UCSD-AML1 (cell line): Measurements from ENCODE around the gene DNAH5.

ENCODE experiments used
- DNase-seq: peaks from one replicate; lab custom pipeline; 2025; ENCODE audit not compliant: unreplicated experiment; lab: John Stamatoyannopoulos, UW

DNAH5 gene

DNA sequence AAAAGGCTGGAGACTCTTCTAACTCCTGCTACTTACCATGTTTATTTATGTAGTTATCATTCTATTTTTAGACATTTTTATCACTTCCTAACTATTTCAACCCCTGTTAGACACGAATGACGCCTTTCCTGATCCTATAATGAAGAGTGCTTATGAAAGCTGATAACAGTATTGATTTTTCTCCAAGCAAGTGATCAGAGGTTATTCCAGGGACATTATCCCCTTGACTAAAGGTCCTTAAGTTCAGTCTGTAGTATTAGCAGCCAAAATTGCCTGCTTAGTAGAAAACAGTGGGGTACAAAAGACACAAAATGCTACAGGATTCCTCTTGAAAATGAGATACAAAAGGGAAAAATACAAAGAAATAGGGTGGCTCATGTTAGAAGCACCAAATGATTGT, 235.6 kb downstream of the DNAH5 start:
- no peak for DNase-seq

DNA sequence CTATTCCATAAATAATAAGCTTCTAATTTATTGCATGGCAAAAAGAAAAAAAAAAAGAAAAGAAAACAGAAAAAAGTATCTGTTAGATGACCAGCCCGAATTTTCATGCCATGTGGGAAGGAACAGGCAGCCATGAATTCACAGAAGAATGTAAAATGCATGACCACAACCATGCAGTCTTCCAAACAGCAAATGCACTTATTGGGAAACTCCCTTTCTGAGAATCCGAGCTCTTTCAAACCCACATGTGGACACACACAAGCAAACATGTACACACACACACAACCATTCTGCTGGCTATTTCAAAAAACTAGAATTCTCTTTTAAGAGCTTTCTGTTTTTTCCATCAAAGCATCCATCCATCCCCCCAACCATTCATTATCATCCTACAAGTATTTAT, 236.1 kb downstream of the DNAH5 start:
- DNase-seq: no peak

DNA sequence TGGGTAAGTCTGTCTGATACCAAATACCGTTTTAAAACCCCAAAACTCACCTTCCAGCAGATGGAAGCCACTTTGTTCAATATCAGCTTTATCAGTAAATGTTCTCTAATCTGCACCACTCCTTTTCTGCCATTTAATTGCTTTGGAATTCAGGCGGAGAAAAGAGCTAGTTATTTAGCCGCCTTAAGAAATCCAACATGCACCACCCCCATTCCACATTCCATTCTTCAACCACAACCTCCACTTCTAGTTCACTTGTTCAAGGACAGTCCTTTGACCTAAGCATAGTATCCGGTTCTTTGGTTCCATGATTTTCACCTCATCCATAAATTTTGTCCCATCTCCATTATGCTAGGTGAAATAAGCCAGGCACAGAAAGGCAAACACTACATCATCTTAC, 240.1 kb downstream of the DNAH5 start:
- no peak for DNase-seq

DNA sequence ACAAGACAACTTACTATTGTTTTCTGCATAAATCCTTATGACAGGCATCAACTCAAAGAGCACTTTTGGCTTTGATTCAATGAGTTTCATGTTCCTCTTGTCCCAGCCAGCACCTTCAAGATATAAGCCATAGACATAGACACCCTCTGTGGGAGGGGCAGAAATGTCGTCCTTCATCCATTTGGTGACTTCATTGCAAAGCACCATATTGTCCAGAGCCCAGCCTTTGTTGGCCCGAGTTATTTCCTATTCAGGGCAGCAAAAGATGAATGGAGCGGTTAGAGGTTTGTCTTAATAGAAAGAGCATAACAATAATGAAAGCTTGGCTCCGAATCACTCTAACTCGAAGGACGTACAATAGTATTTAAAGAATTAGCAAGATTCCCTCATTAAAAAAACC, 243.9 kb downstream of the DNAH5 start:
- no peak for DNase-seq

DNA sequence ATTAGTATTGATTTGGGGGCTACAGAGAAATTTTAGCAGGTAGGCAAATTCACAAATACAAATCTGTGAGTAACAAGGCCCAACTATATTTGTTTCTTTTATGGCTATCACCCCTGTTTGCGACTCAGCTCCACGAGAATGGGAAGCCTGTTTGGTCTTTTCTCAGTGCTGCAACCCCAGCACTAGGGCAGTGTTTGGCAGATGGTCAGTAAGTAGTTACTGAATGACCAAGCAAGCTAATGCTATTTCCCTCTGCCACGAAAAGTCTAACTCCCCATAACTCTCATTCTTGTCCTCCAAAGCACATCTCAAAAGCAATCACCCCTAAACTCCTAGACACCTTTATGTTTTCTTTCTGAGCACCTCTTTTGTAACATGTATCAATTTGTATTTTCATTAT, 245.6 kb downstream of the DNAH5 start:
- no peak for DNase-seq

DNA sequence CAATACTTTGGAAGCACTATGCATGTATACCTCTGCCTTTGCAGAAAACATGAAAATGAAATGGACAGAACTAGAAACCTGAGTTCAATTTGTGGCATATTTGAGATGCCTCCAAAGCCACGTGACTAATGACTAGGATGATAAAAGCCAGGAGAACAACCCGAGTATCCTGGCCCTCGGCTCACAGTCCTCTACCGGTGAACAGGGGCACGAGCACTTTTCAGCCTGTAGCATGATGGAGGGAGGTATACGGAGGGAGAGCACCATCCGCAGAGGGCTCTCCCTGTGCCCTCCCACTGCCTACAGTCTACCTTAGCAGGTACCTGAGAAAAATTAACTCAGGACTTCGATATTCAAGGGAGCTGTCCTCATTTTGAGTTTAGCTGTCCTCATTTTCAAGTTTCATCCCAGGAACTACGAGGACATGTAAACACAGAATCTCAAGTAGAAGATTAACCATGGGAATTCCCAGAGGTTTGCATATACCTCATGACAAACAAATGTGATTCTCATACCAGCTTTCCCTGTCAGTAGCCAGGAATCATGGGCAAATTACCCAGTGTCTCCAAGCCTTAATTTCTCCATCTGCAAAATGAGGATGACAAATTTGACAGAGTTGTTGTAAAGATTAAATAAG, 249.3 kb downstream of the DNAH5 start:
- no peak for DNase-seq

- DNase-seq: no peak
These were observed 252.3 kb downstream of the DNAH5 start for GRCh38 chr5:13692172-13692571.

DNA sequence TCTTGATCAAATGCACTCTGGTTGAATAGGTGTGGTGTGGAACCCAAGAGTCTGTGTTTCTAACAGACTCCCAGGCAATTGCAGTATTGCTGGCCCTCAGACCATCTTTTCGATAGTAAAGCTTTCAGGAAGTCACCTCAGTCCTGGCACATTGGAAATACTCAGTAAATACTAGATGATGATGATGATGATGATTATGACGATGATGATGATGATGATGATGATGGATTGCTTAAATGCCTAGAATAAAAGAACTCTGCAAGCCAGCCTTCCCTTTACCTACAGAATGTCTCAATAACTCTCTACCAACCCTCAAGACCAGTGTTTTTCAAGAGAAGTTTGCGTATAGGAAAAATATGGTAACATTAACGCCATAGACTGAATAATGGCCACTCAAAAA, 268.0 kb downstream of the DNAH5 start:
- no peak for DNase-seq

- DNase-seq: no peak
These were observed 270.1 kb downstream of the DNAH5 start for GRCh38 chr5:13674391-13674790.

GRCh38 chr5:13673511-13673910, 271.0 kb downstream of the DNAH5 start:
- DNase-seq: no peak

- no peak for DNase-seq
These were observed 280.1 kb downstream of the DNAH5 start for GRCh38 chr5:13664377-13664776.

DNA sequence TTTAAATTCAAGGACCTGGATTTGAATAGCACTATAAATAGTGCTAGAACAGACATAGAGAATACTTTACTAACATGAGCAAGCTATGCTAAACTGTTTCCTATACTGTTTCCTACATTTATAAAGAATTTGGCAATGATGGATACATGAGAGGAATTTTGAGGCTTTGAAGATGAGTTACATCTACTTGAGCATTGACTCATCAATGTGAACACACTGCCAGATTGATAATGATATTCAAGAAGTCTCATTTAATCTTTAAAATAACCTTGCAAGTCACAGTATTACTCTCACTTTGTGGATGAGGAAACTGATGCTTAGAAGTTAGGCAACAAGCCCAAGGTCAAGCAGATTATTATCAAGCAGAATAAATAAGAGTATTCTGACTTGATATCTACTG, 281.9 kb downstream of the DNAH5 start:
- DNase-seq: no peak

DNA sequence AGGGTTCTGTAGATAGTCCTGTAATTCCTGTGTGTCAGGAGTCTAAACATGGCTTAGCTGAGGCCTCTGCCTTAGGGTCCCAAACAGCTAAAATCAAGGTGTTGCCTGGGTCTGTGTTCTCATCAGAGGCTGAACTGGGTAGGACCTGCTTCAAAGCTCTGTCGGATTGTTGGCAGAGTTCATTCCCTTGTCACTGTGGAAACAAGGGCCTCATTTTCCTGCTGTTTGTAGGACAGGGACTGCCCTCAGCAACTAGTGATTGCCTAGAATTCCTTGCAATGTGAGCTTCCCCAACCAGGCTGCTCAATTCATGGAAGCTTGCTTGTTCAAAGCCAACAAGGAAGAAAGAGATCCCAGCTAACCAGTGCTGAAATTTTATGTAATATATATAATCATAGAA, 283.2 kb downstream of the DNAH5 start:
- DNase-seq: no peak

DNA sequence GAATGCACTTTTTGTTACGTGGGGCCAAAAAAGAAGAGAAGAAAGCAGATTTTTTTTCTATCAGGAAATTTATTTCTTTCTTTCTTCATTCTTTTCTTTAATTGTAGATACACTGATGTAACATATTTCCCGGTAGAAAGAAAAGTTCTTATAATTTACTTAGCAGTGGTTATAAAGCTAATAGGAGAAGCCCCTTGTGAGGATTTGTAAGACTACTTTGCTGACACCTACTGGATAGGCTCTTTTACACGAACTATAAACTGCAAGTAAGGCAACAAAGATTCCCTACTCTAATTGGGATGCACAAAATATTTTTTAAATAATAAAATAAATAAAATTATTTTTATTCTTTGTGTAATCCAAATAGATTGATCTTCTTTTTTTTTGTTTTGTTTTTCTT, 284.4 kb downstream of the DNAH5 start:
- DNase-seq: no peak

GRCh38 chr5:13659391-13659790, 285.1 kb downstream of the DNAH5 start:
- no peak for DNase-seq

GRCh38 chr5:13658761-13659160, 285.7 kb downstream of the DNAH5 start:
- DNase-seq: no peak

DNA sequence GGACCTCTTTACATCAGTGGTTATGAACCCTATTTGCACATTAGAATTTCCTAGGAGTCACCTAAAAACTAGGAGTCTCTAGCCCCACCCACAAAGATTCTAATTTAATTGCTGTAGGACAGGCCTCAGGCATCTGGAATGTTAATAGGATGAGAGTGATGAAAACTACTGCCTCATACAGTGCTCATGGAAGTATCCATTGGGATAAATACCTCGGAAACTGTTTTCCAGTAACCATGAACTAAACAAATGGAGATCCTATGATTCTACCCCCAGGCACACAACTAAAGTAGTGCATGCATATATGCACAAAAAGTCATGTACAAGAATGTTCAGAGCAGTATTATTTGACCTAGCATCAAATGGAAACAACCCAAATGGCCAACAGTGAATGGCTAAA, 286.3 kb downstream of the DNAH5 start:
- DNase-seq: no peak

- DNase-seq: no peak
These were observed 290.8 kb downstream of the DNAH5 start for GRCh38 chr5:13653709-13654108.

DNA sequence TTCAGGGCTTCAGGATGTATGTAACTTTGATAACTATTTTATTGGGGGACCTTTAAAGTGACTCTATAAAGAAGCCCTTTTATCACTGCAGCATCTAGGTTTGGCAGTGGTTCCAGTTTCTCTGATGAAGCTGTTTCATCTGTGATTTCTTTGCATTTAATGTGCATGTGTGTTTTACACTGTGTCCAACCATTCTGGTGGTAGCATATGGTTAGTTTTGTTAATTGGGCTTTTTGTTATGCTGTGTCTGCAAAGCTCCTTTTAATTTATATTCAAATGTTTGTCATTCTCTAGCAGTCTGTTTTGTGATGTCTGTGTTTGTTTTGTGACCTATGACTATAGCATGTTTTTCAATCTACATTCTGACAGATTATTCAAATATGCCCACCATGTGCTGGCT, 294.8 kb downstream of the DNAH5 start:
- no peak for DNase-seq

DNA sequence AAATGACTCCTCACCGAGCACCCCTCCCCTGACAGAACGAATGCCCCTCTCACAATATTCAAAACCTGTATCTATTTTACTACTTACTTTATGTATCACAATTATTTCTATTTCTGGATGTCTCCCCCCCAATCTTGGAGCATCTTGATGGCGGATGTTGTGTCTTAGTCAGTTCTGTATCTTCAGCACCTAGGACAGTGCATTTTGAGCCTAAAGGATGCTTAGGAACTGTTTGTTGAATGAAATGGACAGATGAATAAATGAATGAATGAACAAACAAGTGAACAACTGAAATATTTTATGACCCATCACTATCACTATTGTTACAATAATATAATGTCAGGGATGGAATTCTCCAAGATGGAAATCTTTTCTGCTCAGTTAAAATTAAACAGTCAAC, 295.7 kb downstream of the DNAH5 start:
- DNase-seq: no peak

GRCh38 chr5:13643734-13644133, 300.8 kb downstream of the DNAH5 start:
- no peak for DNase-seq

DNA sequence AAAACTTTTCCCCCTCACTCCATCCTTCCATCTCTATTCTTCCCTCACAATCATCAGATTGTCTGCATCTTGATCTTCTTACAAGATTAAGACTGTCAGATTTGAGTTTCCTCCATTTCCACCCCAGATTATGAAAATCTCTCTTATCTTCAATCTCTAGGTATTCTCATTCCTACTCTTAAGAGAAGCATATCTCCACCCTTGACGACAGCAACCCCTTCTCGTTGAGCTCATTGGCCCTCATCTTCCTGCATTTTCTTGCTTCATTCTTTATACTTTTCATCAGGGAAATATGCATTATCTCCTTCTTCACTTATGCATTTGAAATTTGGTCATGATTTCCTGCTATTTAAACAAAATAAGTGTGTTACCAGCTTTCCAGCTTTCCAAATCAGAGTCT, 301.3 kb downstream of the DNAH5 start:
- no peak for DNase-seq
